Midbrain (tissue), 1 donor: ENCODE data around the gene GAS7.

Experiments used
- DNase-seq: peaks from one replicate; lab custom pipeline; 2025; lab: John Stamatoyannopoulos, UW

GAS7 gene

DNA sequence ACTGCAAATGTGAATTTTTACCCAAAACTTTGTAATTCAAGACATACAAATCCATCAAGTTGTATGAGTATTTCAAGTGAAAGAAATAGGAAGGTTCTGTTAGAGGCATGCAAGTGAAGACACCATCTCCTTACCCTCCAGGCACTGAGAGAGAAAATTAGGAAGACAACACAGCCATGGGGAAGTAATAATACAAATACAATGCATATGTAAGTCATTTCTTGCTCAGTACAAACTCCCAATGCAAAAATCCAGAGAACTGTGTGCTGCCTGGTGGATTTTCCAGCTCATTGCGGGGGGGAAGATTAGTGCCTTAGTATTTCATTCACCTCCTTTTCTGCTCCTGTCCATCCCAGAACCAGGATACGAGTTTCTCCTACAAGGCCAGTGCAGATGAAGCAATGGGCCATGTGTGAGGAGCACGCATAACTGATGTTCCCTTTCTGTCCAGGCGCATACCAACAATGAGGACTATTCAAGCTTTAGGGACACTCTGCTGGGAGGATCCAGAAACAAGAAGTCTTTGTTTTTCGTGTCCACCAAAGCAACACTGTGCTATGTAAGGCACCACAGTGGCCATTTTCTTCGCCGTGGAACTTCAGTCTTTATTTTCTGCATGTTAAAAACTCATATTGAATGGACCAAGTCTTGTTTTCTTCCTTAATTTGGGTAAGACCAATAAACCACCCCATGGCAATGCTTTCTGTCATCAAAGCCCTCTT is 149.6 kb downstream of the GAS7 start:
- peak; percentile 88 for DNase-seq

DNA sequence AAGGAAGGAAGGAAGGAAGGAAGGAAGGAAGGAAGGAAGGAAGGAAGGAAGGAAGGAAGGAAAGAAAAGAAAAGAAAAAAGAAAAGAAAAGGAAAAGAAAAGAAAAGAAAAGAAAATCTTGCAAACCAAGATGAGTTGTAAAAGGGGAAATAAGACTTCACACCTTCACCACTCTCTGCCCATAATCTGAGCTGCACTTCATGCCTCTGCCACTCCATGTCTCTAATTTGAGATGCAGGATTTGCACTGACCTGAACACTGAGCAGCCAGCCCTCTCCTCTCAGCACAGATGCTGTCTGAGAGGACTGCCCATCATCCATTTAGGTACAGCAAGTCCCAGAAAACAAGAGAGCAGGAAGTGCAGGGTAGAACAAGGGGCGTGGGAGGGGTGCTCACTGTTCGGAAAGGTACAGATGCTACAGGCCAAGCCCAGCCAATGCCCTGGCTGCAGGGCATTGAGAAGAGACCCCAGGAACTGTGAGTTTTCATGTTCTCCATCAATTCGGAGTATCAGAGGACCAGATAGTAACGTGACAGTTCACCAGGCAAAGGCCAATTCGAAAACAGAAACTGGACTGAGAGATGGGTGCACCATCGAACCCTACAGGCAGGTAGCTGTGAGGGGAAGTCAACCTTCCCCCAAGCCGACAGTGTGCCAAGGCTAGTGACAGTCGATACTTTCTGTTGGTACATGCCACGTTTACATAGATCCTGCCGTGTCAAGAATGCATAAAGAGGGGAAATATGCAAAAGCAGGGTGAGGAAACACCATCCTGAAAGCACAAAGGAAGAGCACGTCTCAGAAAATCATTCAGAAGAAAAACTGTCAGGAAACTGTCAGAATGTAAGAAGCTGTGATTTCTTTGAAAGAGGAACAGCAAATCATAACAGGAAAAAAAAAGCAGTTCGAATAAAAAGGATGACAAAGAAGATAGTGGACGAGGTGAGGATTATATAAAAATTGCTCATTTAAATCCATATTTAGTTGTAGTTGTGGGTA is 151.3 kb downstream of the GAS7 start:
- no peak for DNase-seq

DNA sequence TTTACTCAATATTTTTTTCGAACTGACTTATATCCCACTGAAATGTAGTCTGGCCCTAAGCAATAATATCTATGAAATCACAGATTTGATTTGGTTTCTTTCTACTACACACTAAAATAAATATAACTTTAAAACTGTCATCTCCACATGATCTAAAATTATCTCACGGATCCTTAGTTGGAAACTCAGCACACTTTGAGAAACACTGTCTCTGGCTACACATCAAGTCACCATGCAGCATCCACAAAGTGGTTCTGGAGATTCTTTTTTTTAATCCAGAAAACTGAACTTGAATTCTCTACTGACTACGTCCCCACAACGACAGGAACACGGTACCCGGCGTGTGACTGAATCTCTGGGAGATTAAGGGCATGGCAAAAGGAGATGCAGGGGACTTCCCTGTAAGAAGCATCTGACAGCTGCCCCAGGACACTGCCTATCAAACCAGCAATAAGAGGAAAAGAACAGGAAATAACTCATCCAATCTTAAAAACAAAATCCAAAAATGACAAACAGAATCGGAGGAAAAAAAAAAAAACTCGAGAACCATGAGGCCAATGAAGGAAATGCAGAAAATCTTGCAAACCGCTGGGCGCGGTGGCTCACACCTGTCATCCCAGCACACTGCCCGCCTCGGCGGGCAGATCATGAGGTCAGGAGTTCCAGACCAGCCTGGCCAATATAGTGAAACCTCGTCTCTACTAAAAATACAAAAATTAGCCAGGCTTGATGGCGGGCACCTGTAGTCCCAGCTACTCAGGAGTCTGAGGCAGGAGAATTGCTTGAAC is 152.3 kb downstream of the GAS7 start:
- DNase-seq = no peak

DNA sequence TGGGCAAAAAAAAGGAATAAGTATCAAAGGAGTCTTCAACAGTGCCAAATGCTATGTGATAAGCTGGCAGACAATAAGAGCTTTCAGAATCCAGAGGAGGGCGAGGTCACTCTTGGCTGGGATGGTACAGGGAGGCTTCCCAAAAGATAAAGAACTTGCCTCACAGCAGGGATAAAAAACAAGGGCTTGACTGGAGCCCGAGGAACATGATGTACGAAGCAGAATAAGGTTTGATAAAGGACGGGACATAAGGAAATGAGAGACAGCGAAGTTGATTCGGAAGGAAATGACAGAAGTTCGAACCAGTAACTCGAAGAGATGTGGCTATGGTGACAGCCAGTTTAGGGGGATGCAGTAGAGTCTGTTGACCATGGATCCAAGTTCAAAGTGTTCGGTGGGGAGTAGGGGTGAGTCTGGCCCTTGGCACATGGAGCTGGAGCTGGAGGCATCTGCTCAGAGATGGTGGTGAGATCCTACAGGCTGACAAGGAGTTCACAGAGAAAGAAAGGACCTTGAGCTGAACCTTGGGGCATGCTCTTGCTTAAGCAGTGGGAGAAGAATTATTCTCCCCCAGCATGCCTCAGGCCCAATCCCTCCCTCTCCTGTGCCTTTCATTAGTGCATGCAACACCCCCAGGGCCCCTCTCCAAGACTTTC is 155.7 kb downstream of the GAS7 start:
- no peak for DNase-seq

DNA sequence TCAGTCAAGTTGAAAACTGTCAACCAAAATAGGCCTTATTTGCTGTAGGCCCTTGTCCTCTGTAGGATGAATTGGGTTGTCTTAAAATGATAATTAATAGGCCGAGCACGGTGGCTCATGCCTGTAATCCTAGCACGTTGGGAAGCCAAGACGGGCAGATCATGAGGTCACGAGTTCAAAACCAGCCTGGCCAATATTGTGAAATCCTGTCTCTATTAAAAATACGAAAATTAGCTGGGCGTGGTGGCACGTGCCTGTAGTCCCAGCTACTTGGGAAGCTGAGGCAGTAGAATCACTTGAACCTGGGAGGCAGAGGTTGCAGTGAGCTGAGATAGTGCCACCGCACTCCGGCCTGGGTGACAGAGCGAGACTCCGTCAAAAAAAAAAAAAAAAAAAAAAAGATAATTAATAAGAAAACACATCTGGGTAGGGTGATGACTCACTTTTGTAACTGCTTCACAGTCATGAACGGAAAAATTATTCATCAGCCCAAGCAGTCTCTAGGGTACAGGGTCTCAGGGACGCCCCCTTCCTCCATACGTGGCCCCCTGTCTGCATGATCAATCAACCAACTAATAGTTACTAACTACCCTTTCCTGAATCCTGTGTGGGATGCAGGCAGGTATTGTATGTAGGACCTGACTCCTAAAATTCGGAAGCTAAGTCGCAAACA is 156.4 kb downstream of the GAS7 start:
- no peak for DNase-seq

GRCh38 chr17:10041287-10041612 is 157.2 kb downstream of the GAS7 start:
- no peak for DNase-seq

DNA sequence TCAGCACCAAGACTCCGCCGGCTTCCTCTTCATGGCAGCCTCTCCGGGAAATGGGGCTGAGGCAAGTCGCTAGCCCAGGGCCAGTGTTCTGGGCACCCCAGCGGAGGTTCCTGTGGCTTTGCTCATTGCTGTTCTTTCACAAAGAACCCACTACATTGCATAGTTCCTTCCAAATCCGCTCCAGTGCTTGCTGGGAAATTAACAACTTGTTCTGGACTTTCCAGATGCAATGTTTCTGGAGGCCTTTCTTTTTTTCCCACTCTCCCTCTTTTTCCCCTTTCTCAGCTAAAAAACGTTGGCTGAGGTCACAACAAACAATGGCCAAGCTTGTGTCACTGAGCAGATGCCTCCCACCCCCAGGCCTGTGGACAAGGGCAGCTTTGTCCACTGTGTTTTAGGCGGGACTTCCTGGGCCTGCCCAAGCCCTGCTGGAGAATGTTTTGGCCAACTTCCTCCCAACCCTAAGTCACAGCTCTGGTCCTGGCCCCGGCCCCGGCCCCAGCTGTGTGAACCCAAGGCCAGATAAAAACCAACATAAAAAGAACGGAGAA is 161.8 kb downstream of the GAS7 start:
- DNase-seq = peak; percentile 91

DNA sequence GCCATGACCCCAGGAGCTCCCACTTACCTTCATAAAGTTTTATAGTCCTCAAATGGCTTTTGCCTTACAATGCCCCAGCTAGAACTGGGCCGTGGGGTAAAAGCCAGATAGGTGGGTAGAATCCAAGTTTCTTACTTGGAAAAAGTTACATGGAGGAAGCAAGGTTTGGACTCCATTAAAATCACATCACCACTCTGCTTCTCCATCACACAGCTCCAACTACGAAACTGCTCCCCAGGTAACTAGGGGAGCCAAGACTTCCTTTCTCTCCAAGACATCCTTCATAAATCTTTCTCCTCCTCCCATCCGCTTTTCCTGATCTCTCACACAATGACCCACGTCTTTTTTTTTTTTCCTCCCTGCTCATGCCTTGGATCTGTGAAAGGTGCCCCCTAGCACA is 162.5 kb downstream of the GAS7 start:
- no peak for DNase-seq

DNA sequence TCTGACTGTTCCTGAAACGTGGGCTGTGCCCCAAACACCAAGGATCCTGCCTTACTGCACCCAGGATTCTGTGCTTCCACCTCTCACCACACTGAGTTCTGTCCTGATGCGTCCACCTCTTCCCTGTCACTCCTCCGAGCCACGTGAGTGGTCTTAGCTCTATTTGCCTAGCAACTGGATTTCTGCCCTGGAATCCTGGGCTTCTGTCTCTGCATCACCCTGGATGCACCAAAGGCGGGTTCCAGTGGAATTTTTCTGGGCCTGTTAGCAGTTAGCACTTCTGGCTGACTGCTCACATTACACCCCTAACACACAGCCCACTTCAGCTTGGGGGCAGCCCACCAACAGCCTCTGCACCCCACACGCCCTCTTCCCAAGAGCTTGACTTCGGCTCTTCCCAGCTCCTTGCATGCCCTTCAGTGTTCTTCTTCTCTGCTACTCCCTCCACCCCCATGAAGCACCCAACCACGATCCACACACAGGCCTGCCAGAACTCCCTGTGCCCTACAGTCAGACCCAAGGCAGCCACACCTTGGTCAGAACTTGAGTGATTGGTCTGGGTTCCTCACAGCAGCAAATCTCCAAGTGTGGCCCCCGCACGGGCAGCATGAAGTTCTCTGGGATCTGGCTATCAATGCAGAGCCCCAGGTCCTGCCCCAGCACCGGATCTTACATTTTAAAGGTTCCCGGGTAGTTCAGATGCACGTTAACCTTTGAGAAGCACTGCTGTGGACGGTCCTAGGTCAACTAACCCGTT is 163.5 kb downstream of the GAS7 start:
- DNase-seq = peak; percentile 34

GRCh38 chr17:10033959-10034358 is 164.4 kb downstream of the GAS7 start:
- peak; percentile 13 for DNase-seq

GRCh38 chr17:10033449-10033848 is 165.0 kb downstream of the GAS7 start:
- DNase-seq = peak; percentile 36

DNA sequence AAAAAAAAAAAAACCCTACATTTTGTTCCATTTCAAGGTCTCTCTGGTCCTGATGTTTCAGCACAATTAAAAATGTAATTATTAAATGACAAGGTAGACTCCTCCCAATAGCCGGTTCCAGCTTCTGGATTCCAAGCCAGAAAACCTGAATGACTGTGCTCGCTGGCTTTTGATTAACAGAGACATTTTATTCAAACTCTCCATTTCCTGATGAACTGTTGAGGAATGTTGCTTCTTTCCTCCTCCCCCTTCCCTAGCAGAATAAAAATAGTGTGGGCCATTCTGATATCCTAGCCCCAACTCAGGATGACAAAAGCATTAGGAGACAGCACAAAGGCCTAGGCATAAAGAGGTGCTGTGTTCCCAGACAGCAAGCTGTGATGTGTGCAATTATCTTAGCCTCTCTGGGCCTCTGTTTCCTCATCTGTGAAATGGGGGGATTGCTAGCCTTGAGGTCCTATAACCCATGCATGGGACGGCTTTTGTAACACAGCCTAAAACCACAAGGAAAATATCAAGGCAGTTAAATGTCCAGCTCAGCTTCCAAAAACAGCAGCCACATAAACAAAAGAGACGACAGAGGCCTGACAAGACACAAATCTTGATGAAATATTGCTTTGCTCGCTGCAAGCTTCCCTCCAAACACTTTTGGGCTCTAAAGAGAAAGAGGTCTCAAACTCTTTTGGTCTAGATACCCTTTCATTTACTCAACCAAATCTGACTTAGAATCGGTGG is 166.1 kb downstream of the GAS7 start:
- DNase-seq = no peak

GRCh38 chr17:10031606-10032005 is 166.8 kb downstream of the GAS7 start:
- no peak for DNase-seq

DNA sequence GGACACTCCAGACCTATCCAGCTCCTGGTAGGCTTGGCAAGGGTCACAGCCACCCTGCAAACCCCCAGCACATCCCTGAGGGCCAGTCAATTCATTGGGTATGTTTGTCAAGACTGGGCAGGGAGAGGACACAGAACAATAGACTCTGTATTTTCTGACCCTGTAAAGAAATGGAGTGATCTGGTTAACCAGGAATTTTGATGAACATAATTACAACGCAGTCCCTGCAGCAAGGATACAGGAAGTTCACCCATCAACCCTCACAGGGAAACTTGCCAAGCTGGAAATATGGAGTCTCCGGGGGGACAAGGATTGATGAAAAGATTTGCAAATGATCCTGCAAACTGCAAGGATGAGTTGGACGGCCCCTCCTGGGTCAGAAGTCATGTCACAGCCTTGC is 167.3 kb downstream of the GAS7 start:
- DNase-seq = no peak

DNA sequence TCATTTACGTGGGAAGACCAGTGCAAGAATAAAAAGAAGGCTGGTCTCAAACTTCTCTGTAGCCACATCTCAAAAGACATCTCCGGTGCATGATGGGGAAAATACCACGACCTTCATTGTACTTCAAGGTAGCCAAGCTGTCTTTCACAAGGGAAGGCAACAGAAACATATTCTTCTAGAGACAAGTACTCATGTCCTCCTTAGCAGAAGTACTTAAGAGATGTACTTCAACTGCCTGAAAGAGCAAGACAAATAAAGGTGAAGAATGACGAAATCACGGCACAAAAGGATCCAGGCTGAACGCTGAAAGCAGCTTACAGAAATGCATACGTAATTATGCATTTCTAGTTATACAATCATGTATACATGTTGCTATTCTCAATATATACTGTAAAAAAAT is 169.3 kb downstream of the GAS7 start:
- DNase-seq = no peak

GRCh38 chr17:10025976-10026901 is 172.2 kb downstream of the GAS7 start:
- peak; percentile 34 for DNase-seq

DNA sequence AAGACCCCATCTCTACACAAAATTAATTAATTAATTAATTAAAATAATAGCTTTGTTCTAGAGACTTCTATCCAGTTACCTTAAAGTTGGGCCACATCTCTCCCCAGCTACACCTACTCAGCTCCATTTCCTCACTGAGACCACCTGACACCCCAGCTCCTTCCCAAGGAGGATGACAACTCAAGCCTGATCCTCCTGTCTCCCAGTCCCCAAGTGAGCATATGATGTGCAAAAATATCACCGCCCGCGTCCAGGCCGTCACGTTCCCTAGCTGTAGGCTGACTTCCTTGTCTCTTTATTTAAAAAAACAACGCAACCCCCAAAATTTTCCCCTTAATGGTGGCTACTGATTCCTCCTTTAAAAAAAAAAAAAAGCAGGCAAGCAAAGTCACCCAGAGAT is 173.2 kb downstream of the GAS7 start:
- DNase-seq = no peak

GRCh38 chr17:10022416-10022815 is 176.0 kb downstream of the GAS7 start:
- no peak for DNase-seq
